SK-MEL-5 (cell line): ENCODE results near the gene PLET1. TPM values are rescaled to one million over a fixed set of nuclear protein-coding genes. Genes with fewer than 3 reads are reported as not detected.

ENCODE experiments used
- DNase-seq: peaks from one replicate; pipeline ENCODE4 v3.0.0-alpha.2; 2016; ENCODE audit warnings: low read depth, low spot score
- in situ Hi-C: cut with HindIII; loops from 2 replicates; pipeline ENCODE4 v1.10.0; 2016; ENCODE audit warnings: low sequenced_read_pairs, high pct_unique_total_duplicates, low pct_unique_long_range_greater_than_20kb
- total RNA-seq: library from RNA; depleted of rRNA; stranded (reverse); fragments of >200 nt; shearing (Covaris generic); gene quantifications from 2 replicates; pipeline ENCODE4 v1.2.3, GENCODE V29; 2014

The PLET1 gene
- total RNA-seq, 1 experiment from 2014 or later, result not detected

DNA sequence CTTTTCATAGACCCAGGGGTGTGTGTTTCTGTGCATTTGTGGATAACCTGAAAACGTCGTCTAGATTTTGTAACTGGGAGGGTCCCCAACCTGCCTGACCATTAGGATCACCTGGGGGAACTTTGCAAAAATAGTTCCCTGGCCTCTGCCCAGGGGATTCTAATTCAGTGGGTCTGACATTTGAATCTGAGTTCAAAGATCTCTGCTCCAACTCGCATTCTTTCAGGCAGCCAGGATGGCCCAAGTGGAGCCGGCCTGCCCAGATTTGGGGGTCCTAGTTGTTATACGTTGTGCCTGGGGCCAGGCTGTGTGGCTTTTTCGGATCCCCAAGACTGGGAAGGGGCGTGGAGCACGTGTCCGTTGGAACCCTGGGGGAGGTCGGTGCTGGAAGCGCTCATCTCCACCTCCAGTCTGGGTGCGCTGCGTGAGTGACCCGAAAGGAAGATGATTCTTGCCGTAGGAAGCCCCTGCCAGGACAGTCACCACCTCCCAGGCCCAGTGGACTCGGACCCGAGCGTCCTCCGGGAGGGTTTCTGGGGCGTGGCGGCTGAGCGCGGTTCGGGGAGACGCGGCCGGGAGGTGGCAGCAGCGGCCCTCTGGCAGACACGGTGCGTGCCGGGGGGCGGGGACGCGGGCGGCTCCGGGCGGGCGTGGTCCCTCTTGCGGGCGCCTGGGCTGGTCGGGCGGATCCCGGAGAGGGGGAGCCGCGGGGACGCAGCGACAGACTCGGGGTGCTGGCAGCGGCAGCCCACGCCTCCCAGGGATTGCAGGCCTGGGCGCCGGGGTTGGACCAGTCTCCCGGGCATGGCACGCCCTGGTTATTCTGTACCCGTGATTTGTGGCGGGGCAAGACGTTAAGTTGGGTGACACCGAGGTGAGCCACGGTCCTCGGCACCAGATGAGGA lies 29.2 kb upstream of the PLET1 start:
- peak; percentile 52 for DNase-seq
- in situ Hi-C loops, result no loop called here

GRCh38 chr11:112288021-112288420 lies 27.4 kb upstream of the PLET1 start:
- in situ Hi-C loops, result no loop called here
- DNase-seq, result no peak

GRCh38 chr11:112285841-112286311 lies 25.2 kb upstream of the PLET1 start:
- no peak for DNase-seq
- in situ Hi-C loops, result no loop called here

DNA sequence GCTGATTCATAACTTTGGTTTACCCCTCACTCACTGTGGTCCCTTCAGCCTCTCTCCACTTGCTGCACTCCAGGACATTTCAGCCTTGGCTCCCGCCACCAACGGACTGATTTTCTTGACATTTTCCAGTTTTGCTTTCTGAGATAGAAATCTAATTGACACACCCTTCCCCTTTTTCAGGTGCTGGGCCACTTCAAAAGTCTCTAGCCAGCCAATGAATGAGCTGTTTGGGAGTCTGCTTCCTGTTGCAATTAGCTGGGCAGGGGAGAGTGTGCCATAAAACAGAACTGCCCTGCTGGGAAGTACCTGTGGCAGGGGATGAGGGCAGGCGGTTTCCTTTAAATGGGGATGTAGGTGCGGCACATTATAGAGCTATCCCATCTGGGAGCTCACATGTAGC lies 21.1 kb upstream of the PLET1 start:
- in situ Hi-C loops, result no loop called here
- no peak for DNase-seq

DNA sequence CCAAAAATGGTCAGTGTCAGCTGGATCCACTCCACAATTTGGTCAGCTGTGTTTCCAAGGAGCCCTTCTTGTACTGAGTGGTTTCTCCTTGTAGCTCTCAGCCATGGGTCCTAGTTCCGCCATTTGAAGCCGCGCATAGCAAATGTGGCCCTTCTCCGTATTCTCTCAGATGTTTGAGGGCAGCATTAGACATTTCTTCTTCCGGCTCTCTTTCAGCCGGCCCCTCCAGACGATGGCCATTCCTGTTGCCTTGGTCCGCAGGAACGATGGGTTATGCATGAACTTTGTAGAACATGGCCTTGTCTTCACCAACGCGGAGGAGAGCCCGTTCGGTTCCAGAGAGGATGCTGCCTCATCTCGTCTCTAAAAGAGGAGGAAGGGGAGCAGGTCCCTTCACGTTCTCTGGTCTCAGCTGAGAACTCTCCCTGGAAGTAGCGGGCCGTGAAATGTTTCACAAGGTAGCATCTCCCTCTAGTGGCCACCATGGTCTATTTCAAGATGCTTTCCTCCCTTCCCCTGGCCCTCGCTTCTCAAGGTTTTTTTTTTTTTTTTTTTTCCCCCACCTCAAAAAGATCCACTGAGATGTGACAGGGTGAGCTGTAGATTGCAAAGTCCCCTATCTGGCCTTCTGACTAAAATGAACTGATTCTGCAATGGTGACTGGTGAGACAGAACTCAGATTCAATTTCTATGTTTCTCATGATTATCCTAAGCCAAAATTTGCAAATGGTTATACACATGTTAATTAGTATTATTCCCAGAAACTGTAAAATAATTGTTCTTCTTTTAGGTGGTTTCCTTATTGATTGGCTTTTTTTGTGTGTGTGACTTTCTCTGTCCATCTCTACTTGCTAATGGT lies 19.8 kb upstream of the PLET1 start:
- DNase-seq, result peak; percentile 83
- in situ Hi-C loops, result no loop called here

GRCh38 chr11:112279901-112280267 lies 19.2 kb upstream of the PLET1 start:
- in situ Hi-C loops, result no loop called here

GRCh38 chr11:112278803-112279202 lies 18.1 kb upstream of the PLET1 start:
- no peak for DNase-seq
- in situ Hi-C loops, result no loop called here

More at GRCh38 chr11:112279901-112280267, 19.2 kb upstream of the PLET1 start:
- DNase-seq, result peak; percentile 59

DNA sequence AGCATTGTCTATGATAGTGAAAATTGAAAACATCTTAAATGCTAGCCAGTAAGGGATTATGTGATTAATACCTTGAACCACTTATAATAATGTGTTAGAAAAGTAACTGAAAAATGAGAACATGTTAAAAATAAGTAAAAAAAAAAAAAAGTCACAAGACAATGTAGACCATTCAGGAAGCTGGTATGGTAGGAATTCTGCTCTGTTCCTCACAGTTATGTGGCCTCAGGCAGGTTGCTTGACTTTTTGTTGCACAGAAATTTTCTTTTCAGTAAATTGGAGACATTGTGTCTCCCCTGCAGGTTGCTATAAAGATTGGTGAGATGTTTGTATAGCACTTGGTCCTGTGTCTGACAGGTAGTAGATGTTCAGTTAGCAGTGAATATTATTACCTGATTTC lies 17.3 kb upstream of the PLET1 start:
- in situ Hi-C loops, result no loop called here
- DNase-seq, result peak; percentile 71

- no peak for DNase-seq
- in situ Hi-C loops, result no loop called here
These were observed 16.4 kb upstream of the PLET1 start for GRCh38 chr11:112277029-112277428.

- in situ Hi-C loops, result no loop called here
- DNase-seq, result no peak
These were observed 13.5 kb upstream of the PLET1 start for GRCh38 chr11:112274007-112274783.

- no peak for DNase-seq
- in situ Hi-C loops, result no loop called here
These were observed 12.4 kb upstream of the PLET1 start for GRCh38 chr11:112273066-112273465.

GRCh38 chr11:112271242-112271641 lies 10.6 kb upstream of the PLET1 start:
- DNase-seq, result no peak

DNA sequence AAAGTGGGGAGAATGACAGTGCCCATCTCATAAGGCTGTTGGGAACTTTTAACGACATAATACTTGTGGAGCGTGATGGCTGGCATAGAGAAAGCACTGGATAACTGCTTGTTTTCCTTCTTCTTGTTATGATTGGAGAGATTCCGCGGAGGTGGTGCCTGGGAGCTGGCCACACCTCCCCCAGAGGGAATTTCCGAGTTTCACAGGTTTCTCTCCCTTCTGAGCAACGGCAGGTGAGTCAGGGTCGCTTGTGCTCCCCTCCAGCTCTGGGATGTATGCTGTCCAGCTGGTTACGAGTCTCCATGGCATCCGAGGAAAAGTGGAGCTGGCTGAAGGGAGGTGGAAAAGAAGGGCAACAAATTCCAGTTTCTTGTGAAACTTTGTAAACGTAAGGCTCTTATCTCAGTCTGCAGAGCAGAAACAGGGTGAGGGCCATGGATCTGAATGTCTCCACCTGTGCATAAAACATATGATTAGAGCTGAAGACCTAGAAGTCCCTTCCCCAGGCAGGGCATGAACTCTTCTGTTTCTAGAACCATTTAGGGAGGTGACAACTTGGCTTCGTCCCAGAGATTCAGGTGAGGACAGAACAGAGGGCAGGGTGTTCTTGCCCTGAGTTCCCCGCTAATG lies 10.0 kb upstream of the PLET1 start:
- in situ Hi-C loops, result no loop called here
- no peak for DNase-seq

More at GRCh38 chr11:112271242-112271641, 10.6 kb upstream of the PLET1 start:
- in situ Hi-C loops, result no loop called here

- in situ Hi-C loops, result no loop called here
- no peak for DNase-seq
These were observed 8.5 kb upstream of the PLET1 start for GRCh38 chr11:112269139-112269538.

DNA sequence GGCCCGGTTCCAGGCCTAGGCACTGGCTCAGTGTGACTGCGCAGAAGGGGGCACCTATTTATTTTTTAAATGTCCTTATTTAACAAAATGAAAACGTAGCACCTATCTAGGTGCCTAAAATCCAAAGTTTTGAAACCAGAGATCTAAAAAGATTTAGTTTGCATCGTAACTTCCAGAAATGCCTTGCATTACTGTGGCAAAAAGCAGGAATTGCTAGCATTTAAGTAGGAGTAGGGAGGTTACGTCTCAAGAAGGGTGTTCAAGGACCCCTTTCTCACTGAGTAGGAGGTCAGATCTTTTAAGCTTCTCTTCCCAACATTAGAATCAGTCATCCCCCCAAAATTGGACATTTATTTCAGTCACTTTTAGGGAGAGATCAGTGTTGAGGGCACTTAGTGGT lies 7.7 kb upstream of the PLET1 start:
- DNase-seq, result no peak
- in situ Hi-C loops, result no loop called here

GRCh38 chr11:112267188-112267591 lies 6.5 kb upstream of the PLET1 start:
- in situ Hi-C loops, result no loop called here
- DNase-seq, result no peak

GRCh38 chr11:112266410-112266778 lies 5.7 kb upstream of the PLET1 start:
- in situ Hi-C loops, result no loop called here
- DNase-seq, result no peak
